NCI-H2196 treated with DMSO at 0.1 percent for 48 hours (cell line): Measurements from ENCODE around the gene ZC2HC1C.
A peak's percentile ranks its signal among the peaks of the same experiment; 100 is the strongest.

Source experiments
- DNase-seq: peaks from one replicate; lab custom pipeline; 2025; ENCODE audit not compliant: unreplicated experiment; lab: John Stamatoyannopoulos, UW

The ZC2HC1C gene

DNA sequence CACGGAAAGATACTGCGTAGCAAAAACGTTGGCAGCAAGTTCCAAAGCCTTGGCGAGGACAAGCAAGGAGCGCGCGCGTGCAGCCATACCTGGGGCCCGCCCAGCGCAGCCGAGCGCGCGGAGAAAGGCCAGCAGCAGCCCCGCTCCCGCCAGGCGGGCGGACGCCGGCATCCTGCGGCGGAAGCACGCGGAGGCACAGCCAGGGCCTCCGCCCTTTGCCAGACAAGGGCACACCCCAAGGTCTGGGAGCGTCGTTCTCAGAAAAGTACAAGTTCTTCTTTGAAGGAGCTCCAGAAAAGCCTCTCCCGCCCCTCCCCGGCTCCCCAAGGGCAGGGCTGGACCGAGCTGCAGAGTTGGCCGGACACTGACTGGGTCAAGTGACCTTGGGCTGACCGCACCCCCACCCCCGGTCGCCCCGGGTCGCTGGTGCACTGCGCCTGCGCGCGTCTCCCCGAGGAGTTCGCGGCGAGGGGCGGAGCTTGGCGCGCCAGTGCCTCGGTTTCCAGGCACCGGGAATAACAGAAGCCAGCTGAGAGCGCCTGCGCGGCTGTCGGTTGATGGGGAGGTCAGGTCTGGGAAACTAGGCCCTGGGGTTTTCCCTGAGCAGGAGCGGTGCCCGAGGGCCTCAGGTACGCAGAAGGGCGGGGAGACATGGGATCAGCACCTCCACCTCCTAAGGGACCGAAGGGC, at the start of gene ZC2HC1C:
Gene ZC2HC1C (plus strand): TSS at position 521 of the 690 bp plus-strand sequence. CDS start 933 bp downstream, outside the sequence.
- peak; percentile 97 for DNase-seq

GRCh38 chr14:75022655-75023054, 46.8 kb upstream of the ZC2HC1C start:
- DNase-seq: no peak

DNA sequence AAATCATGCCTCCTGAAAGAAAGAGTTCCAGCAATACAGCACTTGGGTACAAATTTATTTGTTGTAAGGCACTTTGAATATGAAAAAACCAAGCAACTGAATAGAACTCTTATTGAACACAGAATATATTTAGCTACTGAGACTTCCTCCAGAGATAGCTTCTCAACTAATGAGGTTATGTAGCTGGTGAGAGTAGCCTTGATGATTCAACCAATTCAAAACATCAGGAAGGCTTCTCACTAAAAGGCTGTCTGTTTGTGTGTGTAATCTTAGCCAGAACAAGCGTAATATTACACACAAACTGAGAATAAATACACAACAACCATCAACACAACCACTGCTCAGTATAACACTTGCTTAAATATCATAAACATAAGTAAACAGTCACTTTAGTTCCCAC, 46.3 kb upstream of the ZC2HC1C start:
- no peak for DNase-seq

DNA sequence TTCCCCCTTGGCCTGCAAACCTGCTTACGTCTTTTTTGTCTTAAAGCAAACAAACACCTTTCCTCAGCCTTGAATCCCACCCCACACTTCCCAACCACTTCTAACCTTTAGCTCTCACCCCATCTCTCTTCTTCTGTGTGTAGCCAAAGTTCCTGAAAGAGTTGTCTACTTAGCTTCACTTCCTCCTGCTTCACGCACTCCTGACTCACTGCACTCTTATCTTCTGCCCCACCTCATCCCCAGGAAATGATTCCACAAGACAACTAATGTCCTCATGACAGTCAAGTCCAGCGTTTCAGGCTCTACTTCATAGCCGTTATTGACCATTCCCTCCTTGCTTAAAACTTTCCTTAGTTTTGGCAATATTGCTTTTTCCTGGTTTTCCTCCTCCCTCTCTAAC, 44.4 kb upstream of the ZC2HC1C start:
- DNase-seq: no peak

GRCh38 chr14:75025876-75026275, 43.6 kb upstream of the ZC2HC1C start:
- no peak for DNase-seq

- no peak for DNase-seq
Observed at GRCh38 chr14:75030147-75030546, 39.3 kb upstream of the ZC2HC1C start.

DNA sequence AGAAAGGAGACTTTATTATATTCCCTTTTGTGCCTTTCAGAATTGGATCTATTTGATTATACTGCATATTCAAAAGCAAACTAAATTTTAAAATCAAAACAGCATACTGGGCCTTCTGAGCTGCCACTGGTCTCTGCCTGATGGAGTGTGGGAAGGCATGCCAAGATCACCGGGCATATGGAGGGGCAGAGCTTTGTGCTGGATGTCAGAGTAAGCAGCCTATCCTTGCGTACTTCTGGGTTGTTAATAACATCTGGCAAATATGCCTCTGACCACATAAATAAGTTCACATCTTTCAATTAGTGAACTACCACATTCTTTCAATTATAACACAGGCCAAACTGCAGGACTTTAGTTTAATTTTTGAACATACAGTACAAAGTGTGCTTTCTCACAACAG, 36.5 kb upstream of the ZC2HC1C start:
- DNase-seq: no peak

DNA sequence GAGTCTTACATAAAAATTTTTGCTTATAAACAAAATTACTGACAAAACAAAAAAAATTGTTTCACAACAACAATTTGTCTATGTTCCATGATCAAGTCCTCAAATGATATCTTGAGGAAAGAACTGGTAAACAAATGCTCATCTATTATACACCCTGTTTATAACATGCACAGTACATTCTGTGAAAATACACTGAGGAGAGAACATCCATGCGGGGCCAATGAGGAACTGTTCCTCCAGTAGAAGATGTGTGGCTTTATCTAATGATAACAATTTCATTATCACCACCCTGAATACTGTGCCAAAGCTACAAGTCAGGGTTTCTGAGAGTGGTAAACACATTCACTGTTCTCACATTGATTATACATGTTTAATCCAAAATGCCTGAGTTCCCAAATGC, 28.9 kb upstream of the ZC2HC1C start:
- no peak for DNase-seq

DNA sequence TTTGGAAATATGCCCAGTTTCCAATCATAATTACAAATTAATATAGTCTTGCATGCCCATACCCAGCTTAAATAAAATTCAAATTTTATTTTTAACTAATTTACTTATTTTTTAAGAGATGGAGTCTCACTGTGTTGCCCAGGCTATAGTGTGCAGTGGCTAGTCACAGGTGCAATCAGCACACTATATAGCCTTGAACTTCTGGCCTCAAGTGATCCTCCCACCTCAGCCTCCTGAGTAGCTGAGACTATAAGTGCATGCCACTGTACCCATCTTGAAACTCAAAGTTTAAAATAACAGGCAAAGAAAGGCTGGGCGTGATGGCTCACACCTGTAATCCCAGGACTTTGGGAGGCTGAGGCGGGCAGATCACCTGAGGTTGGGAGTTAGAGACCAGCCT, 28.5 kb upstream of the ZC2HC1C start:
- no peak for DNase-seq

DNA sequence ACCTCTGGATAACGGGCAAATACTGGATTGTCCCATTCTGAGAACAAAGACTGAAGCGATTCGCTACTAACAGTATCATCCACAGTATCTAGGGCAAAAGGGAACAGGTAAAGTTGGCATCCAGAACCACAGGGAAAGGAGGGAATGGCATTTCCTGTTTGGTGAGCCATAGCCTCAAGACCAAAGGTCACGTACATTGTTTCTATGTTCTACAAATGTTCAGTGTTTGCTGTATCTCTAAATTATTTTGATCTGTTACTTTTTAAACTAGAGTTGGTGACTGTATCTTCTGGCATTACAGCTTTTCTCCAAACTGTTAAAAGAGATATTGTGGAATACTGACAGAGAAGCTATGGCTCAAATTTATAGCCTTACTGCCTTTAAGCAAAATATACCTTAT, 27.8 kb upstream of the ZC2HC1C start:
- no peak for DNase-seq

DNA sequence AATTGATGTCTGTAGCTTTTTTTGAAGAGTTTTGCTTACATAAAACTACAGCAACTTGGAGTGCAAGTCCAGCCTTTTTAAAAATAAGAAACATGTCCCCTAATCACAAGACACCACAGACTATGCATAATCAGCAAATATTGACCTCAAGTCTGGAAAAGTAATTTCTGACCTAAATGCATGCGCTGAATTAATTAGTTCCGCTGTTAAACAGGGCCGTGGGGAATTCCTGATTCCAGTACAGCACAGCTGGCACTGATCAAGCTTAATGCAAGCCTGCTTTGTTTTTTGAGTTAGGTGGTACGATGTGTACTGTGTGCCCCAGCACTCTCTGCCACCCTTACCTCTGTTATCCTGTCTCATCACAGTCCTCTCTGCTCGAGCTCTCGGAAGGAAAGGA, 27.4 kb upstream of the ZC2HC1C start:
- no peak for DNase-seq

- DNase-seq: no peak
Observed at GRCh38 chr14:75044322-75044721, 25.1 kb upstream of the ZC2HC1C start.

GRCh38 chr14:75044752-75045151, 24.7 kb upstream of the ZC2HC1C start:
- no peak for DNase-seq

DNA sequence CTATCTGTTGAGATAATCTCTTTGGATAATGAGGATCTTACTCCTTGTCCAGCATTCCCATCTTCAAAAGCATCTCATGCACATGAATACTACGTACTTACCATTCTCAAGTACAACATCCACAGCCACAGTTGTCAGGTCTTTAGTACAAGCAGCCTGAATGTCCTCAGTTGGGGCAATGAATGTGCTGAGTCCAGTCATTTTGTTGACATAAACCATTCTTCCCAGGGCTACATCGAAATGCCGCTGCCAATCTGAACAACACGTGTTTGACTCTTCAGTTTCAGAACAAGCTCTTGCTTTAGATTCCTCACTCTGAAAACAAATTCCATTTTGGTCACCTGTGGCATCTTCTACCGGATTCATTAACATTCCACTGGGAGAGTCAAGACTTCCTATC, 23.2 kb upstream of the ZC2HC1C start:
- DNase-seq: no peak

DNA sequence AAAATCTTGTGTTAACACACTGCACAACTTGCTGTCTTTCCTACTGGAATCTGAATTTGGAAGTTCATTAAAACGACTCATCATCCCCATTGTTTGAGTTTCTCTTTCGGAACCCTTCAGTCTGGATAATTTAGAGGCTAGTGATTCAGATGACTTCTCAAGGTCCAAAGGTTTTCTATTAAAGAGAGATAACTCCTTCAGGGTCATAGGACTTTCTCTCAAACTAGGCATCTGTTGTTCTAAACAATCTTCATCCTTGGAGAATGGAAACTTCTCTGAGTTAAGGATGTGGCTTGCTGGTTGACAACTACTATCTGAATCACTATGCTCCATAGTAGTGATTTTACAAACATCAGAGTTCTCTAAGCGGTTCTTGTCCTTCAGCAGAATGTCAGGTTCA, 22.5 kb upstream of the ZC2HC1C start:
- DNase-seq: no peak

GRCh38 chr14:75047506-75047905, 21.9 kb upstream of the ZC2HC1C start:
- DNase-seq: no peak

DNA sequence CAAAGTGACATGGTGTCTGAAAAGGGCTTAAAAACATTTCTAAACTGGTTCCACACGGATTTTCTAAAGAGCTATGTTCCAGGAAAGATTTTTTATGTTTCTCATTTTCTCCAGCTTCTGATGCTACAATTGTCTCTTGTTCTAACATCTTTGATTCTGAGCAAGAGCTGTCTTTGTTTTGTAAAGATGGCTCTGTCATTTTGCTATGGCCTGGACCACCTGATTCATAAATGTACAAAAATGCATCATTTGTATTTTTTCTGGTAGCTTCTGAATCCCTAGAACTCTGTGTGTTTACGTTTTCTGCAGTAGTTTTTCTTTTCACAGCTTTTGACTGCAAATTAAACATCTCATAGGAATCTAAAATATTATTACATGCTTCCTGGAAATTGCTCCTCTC, 21.3 kb upstream of the ZC2HC1C start:
- DNase-seq: no peak

GRCh38 chr14:75049136-75049535, 20.3 kb upstream of the ZC2HC1C start:
- DNase-seq: no peak

- no peak for DNase-seq
Observed at GRCh38 chr14:75049731-75050201, 19.7 kb upstream of the ZC2HC1C start.

DNA sequence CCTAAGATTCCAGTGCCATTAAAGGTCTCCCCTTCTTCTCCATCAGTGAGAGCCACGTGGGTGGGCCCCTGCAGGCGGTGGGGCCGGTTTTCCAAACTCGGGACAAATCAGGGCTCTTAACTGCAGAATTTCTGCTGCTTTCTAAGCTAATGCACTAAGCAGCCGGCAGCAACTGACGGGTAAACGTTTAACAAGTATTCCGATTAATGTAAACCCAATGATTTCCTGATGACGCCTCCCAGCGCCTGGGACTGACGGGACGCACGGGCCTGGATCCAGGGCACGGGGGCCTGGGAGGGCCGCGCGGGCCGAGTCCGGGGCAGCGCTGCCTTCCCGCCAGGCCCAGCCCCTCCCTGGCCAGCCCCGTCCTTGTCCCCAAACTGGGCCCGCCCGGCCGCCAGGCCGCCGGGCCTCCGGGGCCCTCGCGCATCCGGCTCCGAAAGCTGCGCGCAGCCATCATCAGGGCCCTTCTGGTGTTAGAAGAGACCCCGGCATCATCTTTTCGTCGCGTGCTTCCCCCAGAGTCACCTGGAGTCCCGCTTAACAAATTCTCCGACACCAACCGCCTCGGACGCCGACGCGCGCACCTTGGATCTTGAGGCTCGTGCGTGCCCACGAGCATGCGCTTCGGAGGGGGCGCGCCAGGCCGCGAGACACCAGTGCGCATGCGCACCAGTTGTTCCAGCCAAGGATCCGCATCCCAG, 18.4 kb upstream of the ZC2HC1C start, which contains the start of gene MLH3:
Gene MLH3 (minus strand): TSS at position 616 of the 704 bp plus-strand sequence. CDS start 1,812 bp downstream, outside the sequence.
- peak; percentile 96 for DNase-seq

GRCh38 chr14:75051556-75051899, 17.9 kb upstream of the ZC2HC1C start:
- no peak for DNase-seq
